OCI-LY1 (cell line): Measurements from ENCODE around the gene GPR52.

Experiments used
- H2AFZ ChIP-seq: fragments of 200-600 bp; sonication (generic), shearing (Covaris generic); 2 replicates; pipeline ENCODE4 v1.6.0; 2014; ENCODE audit warnings: antibody characterized with exemption, mild to moderate bottlenecking, low read length
- H3F3A ChIP-seq: fragments of 200-600 bp; sonication (generic), shearing (Covaris generic); 2 replicates; pipeline ENCODE4 v1.6.0; 2014; ENCODE audit warnings: mild to moderate bottlenecking, antibody characterized with exemption, low read length, moderate library complexity; ENCODE audit not compliant: insufficient read depth
- H3K27ac ChIP-seq: fragments of 200-600 bp; sonication (generic); 2 replicates; pipeline ENCODE4 v1.5.1; 2014; ENCODE audit warnings: low read length, mixed run types, mild to moderate bottlenecking, low read depth; ENCODE audit not compliant: poor library complexity, severe bottlenecking
- H3K27me3 ChIP-seq: fragments of 200-600 bp; sonication (generic); 2 replicates; pipeline ENCODE4 v1.6.0; 2014; ENCODE audit warnings: antibody characterized with exemption, mild to moderate bottlenecking, low read length, moderate library complexity; ENCODE audit not compliant: insufficient read depth
- H3K36me3 ChIP-seq: fragments of 200-600 bp; sonication (generic); 2 replicates; pipeline ENCODE4 v1.6.1; 2014; ENCODE audit warnings: mild to moderate bottlenecking, antibody characterized with exemption, low read length, moderate library complexity, mixed read lengths; ENCODE audit not compliant: insufficient read depth
- H3K4me1 ChIP-seq: fragments of 200-600 bp; sonication (generic); 2 replicates; pipeline ENCODE4 v1.5.1; 2014; ENCODE audit warnings: mild to moderate bottlenecking, low read length, moderate library complexity; ENCODE audit not compliant: insufficient read depth, severe bottlenecking
- H3K4me2 ChIP-seq: fragments of 200-600 bp; sonication (generic), shearing (Covaris generic); 2 replicates; pipeline ENCODE4 v1.6.1; 2014; ENCODE audit warnings: low read length
- H3K4me3 ChIP-seq: fragments of 200-600 bp; sonication (generic); 2 replicates; pipeline ENCODE4 v1.5.1; 2014; ENCODE audit warnings: low read length, low read depth, mild to moderate bottlenecking, mixed read lengths; ENCODE audit not compliant: poor library complexity, severe bottlenecking
- H3K79me2 ChIP-seq: fragments of 200-600 bp; shearing (Covaris generic); 2 replicates; pipeline ENCODE4 v1.6.1; 2016; ENCODE audit warnings: mixed run types, low read length, mixed read lengths; ENCODE audit not compliant: insufficient read depth
- H3K9ac ChIP-seq: fragments of 200-600 bp; sonication (generic), shearing (Covaris generic); 2 replicates; pipeline ENCODE4 v1.6.1; 2014; ENCODE audit warnings: mild to moderate bottlenecking, low read length, mixed read lengths
- H3K9me2 ChIP-seq: fragments of 200-600 bp; sonication (generic), shearing (Covaris generic); 2 replicates; pipeline ENCODE4 v1.6.1; 2014; ENCODE audit warnings: low read depth, mild to moderate bottlenecking, low read length, mixed read lengths
- H3K9me3 ChIP-seq: fragments of 200-600 bp; shearing (Covaris generic); 2 replicates; pipeline ENCODE4 v1.6.1; 2014; ENCODE audit warnings: low read length, mixed read lengths
- H4K20me1 ChIP-seq: fragments of 200-600 bp; sonication (generic), shearing (Covaris generic); 2 replicates; pipeline ENCODE4 v1.6.0; 2016; ENCODE audit warnings: mild to moderate bottlenecking, low read length; ENCODE audit not compliant: insufficient read depth
- EZH2 ChIP-seq: fragments of 200-600 bp; sonication (generic), shearing (Covaris generic); IDR thresholded peaks from 2 replicates; pipeline ENCODE4 v1.8.0; 2017; ENCODE audit warnings: borderline replicate concordance, mixed run types, mild to moderate bottlenecking, antibody characterized with exemption, low read length, moderate library complexity, mixed read lengths
- TF ChIP-seq, protein P1 (sequence below): fragments of 200-600 bp; sonication (generic), shearing (Covaris generic); IDR thresholded peaks from 2 replicates; pipeline ENCODE4 v1.5.1; 2017; ENCODE audit warnings: mild to moderate bottlenecking, antibody characterized with exemption, low read length, moderate library complexity, mixed read lengths

GPR52 gene

DNA sequence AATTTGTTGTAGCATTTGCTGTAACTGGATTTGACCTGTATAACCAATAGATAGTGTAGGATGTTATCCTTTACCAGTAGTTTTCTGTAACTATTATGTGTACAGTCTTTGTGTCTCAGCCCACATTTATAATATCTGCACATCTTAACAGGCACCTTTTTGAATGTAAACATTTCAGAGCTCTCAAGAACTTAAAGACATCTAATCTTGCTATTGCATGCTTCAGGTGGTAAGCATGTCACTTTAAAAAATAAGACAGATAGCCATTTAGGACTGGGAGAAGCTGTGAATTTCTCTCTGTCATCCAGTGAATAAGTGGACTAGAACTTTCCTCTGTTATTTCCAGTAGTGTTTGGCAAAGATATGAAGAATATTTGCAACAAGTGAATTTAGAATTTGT, 22.6 kb upstream of the GPR52 start:
- Histone ChIP-seq H3K9me3 (no peaks in the 10 kb centered on the region), H2AFZ (no peak overlapping the region), H3K4me3 (no peak overlapping the region), H3K4me1 (peaks cover 15% of the 10 kb centered on the region), H3K27ac (no peak overlapping the region), H3K9ac (no peak overlapping the region), H4K20me1 (no peaks in the 10 kb centered on the region), H3K36me3 (no peaks in the 10 kb centered on the region), H3K4me2 (no peak overlapping the region), H3K27me3 (no peaks in the 10 kb centered on the region), H3F3A (no peaks in the 10 kb centered on the region), H3K9me2 (no peaks in the 10 kb centered on the region), H3K79me2 (no peaks in the 10 kb centered on the region)
- TF ChIP-seq EZH2 = no peak
- TF ChIP-seq, protein P1, sequence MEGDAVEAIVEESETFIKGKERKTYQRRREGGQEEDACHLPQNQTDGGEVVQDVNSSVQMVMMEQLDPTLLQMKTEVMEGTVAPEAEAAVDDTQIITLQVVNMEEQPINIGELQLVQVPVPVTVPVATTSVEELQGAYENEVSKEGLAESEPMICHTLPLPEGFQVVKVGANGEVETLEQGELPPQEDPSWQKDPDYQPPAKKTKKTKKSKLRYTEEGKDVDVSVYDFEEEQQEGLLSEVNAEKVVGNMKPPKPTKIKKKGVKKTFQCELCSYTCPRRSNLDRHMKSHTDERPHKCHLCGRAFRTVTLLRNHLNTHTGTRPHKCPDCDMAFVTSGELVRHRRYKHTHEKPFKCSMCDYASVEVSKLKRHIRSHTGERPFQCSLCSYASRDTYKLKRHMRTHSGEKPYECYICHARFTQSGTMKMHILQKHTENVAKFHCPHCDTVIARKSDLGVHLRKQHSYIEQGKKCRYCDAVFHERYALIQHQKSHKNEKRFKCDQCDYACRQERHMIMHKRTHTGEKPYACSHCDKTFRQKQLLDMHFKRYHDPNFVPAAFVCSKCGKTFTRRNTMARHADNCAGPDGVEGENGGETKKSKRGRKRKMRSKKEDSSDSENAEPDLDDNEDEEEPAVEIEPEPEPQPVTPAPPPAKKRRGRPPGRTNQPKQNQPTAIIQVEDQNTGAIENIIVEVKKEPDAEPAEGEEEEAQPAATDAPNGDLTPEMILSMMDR = no peak

GRCh38 chr1:174426153-174426552, 21.6 kb upstream of the GPR52 start:
- Histone ChIP-seq H3K9me3 (no peaks in the 10 kb centered on the region), H3K9me2 (no peaks in the 10 kb centered on the region), H3K4me3 (no peak overlapping the region), H3K79me2 (0 out of 2 replicates have a peak, but pooled peaks cover 3% of the 10 kb centered on the region), H3K4me1 (peaks cover 15% of the 10 kb centered on the region), H3K36me3 (no peaks in the 10 kb centered on the region), H3F3A (no peaks in the 10 kb centered on the region), H3K27ac (no peak overlapping the region), H3K9ac (no peak overlapping the region), H2AFZ (no peak overlapping the region), H3K4me2 (no peak overlapping the region), H3K27me3 (no peaks in the 10 kb centered on the region), H4K20me1 (no peaks in the 10 kb centered on the region)
- TF ChIP-seq, protein P1 = no peak
- TF ChIP-seq EZH2 = no peak

DNA sequence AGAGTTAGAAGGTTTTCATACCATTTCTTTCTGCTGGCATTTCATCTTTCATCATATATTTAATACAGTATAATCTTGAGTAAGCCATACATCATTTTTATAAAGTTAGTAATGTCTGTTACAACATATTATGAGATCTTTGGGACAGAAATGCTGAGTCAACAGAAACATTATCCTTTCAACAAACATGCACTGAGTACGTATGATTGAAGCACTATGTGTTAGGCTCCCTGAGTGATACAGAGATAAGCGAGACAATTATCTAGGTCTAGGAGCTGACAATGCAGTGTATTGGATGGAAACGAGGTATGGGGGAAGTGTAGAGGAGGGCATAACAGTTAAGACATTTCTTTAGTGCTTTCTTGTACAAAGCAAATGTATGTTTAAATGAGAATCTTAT, 19.7 kb upstream of the GPR52 start:
- Histone ChIP-seq H3K27me3 (no peaks in the 10 kb centered on the region), H4K20me1 (no peaks in the 10 kb centered on the region), H3K4me3 (no peak overlapping the region), H3K9me3 (no peaks in the 10 kb centered on the region), H3K9ac (no peak overlapping the region), H3K36me3 (peaks cover under 1% of the 10 kb centered on the region; the same call in 1 of the 2 replicates), H3K4me1 (peaks cover 15% of the 10 kb centered on the region), H3K27ac (no peak overlapping the region), H2AFZ (no peak overlapping the region), H3K9me2 (no peaks in the 10 kb centered on the region), H3F3A (no peaks in the 10 kb centered on the region), H3K79me2 (0 out of 2 replicates have a peak, but pooled peaks cover 4% of the 10 kb centered on the region), H3K4me2 (no peak overlapping the region)
- TF ChIP-seq EZH2 = no peak
- TF ChIP-seq, protein P1 = no peak
